ENCODE data around the gene ACTR8. TPM values are rescaled to one million over a fixed set of nuclear protein-coding genes. Genes with fewer than 3 reads are reported as not detected.
"Not testable (repeated sequence)": the region's sequence is repeated elsewhere in the genome, so short reads cannot be mapped to it uniquely, and the experiment has no call there.

Gene ACTR8, protein sequence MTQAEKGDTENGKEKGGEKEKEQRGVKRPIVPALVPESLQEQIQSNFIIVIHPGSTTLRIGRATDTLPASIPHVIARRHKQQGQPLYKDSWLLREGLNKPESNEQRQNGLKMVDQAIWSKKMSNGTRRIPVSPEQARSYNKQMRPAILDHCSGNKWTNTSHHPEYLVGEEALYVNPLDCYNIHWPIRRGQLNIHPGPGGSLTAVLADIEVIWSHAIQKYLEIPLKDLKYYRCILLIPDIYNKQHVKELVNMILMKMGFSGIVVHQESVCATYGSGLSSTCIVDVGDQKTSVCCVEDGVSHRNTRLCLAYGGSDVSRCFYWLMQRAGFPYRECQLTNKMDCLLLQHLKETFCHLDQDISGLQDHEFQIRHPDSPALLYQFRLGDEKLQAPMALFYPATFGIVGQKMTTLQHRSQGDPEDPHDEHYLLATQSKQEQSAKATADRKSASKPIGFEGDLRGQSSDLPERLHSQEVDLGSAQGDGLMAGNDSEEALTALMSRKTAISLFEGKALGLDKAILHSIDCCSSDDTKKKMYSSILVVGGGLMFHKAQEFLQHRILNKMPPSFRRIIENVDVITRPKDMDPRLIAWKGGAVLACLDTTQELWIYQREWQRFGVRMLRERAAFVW
- total RNA-seq, result 10 to 100 TPM; 26.0 to 28.9 TPM

- intact Hi-C loops (cut with DNase I, micrococcal nuclease), result loop anchor here (1.0 to 10.0 kb wide), 6 partner anchors 9 to 1197 kb away; partner anchors contain the start of genes SELENOK (in 2 of the 2), DCP1A (in 1 of the 2), GNL3 (in 1 of the 2) and PBRM1 (in 1 of the 2)
- Mint-ChIP-seq H3K4me3 (peak within 1 kb of the TSS; percentile 100), H3K36me3 (ENCODE audit: low read depth) (peaks cover 37% of the 10 kb centered on the region), H3K27me3 (no peaks in the 10 kb centered on the region), H3K27ac (peak within 1 kb of the TSS; percentile 99), H3K9me3 (ENCODE audit: low read depth) (no peaks in the 10 kb centered on the region), H3K4me1 (peaks cover 20% of the 10 kb centered on the region)
- DNase-seq, result peak; percentile 90
- peak; percentile 92 for ATAC-seq
- CTCF ChIA-PET, result interaction anchor here (0.7 to 1.0 kb wide), 3 partner anchors 10 to 726 kb away, joined by 3 to 5 read pairs (median 3); partner anchors contain the start of gene SELENOK
- POLR2A ChIA-PET, result interaction anchor here (1.0 kb wide), 1 partner anchor 9 kb away, joined by 5 read pairs; no protein-coding TSS in a partner anchor
These were observed at the start of gene ACTR8 for GRCh38 chr3:53881691-53882593. Gene ACTR8, minus strand, starts transcription at chr3:53882152. Its CDS starts 51 bp downstream, at chr3:53882101.

DNA sequence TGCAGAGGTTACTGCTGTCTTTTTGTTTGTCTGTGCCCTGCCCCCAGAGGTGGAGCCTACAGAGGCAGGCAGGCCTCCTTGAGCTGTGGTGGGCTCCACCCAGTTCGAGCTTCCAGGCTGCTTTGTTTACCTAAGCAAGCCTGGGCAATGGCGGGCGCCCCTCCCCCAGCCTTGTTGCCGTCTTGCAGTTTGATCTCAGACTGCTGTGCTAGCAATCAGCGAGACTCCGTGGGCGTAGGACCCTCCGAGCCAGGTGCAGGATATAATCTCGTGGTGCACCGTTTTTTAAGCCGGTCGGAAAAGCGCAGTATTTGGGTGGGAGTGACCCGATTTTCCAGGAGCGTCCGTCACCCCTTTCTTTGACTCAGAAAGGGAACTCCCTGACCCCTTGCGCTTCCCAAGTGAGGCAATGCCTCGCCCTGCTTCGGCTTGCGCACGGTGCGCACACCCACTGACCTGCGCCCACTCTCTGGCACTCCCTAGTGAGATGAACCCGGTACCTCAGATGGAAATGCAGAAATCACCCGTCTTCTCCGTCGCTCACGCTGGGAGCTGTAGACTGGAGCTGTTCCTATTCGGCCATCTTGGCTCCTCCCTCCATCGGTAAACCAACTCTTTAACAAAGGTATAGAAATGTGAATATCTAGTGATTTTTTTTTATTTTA is 45.4 kb upstream of the ACTR8 start:
- H3K4me1 Mint-ChIP-seq; CTCF ChIA-PET; ATAC-seq; H3K4me3 Mint-ChIP-seq; DNase-seq; H3K36me3 Mint-ChIP-seq (ENCODE audit: low read depth); H3K9me3 Mint-ChIP-seq (ENCODE audit: low read depth); intact Hi-C loops (cut with DNase I, micrococcal nuclease); POLR2A ChIA-PET; H3K27ac Mint-ChIP-seq: not testable (repeated sequence)
- H3K27me3 Mint-ChIP-seq, result peaks cover 13% of the 10 kb centered on the region

DNA sequence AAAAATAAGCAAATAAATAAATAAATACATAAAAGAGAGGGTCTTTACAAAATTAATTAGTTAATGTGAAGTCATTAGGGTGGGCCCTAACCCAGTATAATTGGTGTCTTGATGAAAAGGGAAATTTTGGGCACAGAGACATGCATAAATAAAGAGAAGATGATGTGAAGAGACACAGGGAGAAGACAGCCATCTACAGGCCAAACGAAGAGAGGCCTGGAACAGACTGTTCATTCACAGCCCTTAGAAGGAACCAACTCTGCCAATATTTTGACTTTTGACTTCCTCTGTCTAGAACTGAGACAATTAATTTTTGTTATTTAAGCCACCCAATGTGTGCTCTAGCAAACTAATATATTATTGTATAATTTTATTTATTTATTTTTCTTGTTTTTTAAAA is 39.3 kb upstream of the ACTR8 start:
- ATAC-seq (no peak), DNase-seq (no peak)
- Mint-ChIP-seq H3K4me3 (no peak overlapping the region), H3K27ac (no peak overlapping the region), H3K9me3 (ENCODE audit: low read depth) (peaks cover 7% of the 10 kb centered on the region), H3K36me3 (ENCODE audit: low read depth) (no peaks in the 10 kb centered on the region), H3K27me3 (peaks cover 30% of the 10 kb centered on the region), H3K4me1 (no peaks in the 10 kb centered on the region)
- intact Hi-C loops (cut with DNase I, micrococcal nuclease), result no loop called here
- ChIA-PET POLR2A (no interaction called here), CTCF (no interaction called here)

- DNase-seq, result no peak
- peaks cover 7% of the 10 kb centered on the region for H3K9me3 Mint-ChIP-seq (ENCODE audit: low read depth)
- POLR2A ChIA-PET, result no interaction called here
- intact Hi-C loops (cut with DNase I, micrococcal nuclease), result no loop called here
- H3K4me1 Mint-ChIP-seq, result no peaks in the 10 kb centered on the region
- no peak overlapping the region for H3K4me3 Mint-ChIP-seq
- ATAC-seq, result no peak
- no peaks in the 10 kb centered on the region for H3K36me3 Mint-ChIP-seq (ENCODE audit: low read depth)
- peaks cover 30% of the 10 kb centered on the region for H3K27me3 Mint-ChIP-seq
- H3K27ac Mint-ChIP-seq, result no peak overlapping the region
- CTCF ChIA-PET, result no interaction called here
These were observed 37.8 kb upstream of the ACTR8 start for GRCh38 chr3:53919741-53920140.

DNA sequence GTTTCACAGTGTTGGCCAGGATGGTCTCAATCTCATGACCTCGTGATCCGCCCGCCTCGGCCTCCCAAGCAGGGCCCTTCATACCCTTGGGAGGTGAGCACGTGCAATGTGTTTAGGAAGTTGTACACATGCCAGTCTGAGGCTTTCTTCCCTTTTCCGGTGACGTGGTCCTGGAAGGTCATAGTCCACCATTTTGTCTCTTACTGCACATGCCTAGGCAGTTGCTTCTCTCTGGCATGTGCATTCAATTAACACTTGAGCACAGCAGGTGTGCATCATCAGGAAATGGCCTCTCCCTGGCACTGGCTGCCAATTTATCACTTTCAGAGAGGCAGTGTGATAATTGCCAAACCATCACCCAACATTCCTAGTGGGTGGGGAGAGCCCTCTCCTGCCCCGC is 31.4 kb upstream of the ACTR8 start:
- peaks cover 39% of the 10 kb centered on the region for H3K27me3 Mint-ChIP-seq

DNA sequence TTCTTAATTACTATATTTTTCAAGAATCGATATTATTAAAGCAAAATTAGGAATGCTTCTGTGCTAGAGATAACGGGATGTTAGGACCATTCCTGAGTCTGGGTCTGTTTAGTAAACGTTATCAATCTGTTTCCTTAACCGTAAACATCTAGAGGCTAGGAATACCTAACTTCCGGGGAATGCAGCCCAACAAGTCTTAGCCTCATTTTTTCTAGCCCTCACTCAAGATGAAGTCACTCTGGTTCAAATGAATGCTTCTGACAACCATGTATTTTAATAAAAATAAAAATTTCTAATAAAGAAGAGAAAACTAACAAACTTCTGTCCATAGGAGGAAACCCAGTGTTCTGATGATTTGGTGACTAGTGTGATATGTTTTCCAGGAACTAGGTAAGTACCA is 20.8 kb upstream of the ACTR8 start:
- CTCF ChIA-PET, result no interaction called here
- no peaks in the 10 kb centered on the region for H3K4me1 Mint-ChIP-seq

More for the DNA sequence above, 31.4 kb upstream of the ACTR8 start:
- Mint-ChIP-seq H3K27ac (no peak overlapping the region), H3K4me3 (no peak overlapping the region), H3K4me1 (no peaks in the 10 kb centered on the region), H3K36me3 (ENCODE audit: low read depth) (no peaks in the 10 kb centered on the region), H3K9me3 (ENCODE audit: low read depth) (no peaks in the 10 kb centered on the region)
- no peak for ATAC-seq
- POLR2A ChIA-PET, result no interaction called here
- CTCF ChIA-PET, result no interaction called here
- intact Hi-C loops (cut with DNase I, micrococcal nuclease), result no loop called here
- no peak for DNase-seq

GRCh38 chr3:53902067-53902466 is 20.1 kb upstream of the ACTR8 start:
- Mint-ChIP-seq H3K4me1 (no peaks in the 10 kb centered on the region), H3K36me3 (ENCODE audit: low read depth) (peaks cover 3% of the 10 kb centered on the region), H3K4me3 (no peak overlapping the region), H3K9me3 (ENCODE audit: low read depth) (peaks cover 6% of the 10 kb centered on the region), H3K27me3 (peaks cover 32% of the 10 kb centered on the region), H3K27ac (no peak overlapping the region)
- ATAC-seq (no peak), DNase-seq (no peak)
- intact Hi-C loops (cut with DNase I, micrococcal nuclease), result no loop called here
- ChIA-PET CTCF (no interaction called here), POLR2A (no interaction called here)

More for the DNA sequence above, 20.8 kb upstream of the ACTR8 start:
- POLR2A ChIA-PET, result no interaction called here
- Mint-ChIP-seq H3K9me3 (ENCODE audit: low read depth) (peaks cover 6% of the 10 kb centered on the region), H3K27me3 (peaks cover 30% of the 10 kb centered on the region), H3K36me3 (ENCODE audit: low read depth) (peaks cover 3% of the 10 kb centered on the region), H3K27ac (no peak overlapping the region), H3K4me3 (no peak overlapping the region)
- no peak for DNase-seq
- no peak for ATAC-seq
- intact Hi-C loops (cut with DNase I, micrococcal nuclease), result no loop called here

GRCh38 chr3:53900666-53901331 is 18.8 kb upstream of the ACTR8 start:
- POLR2A ChIA-PET, result no interaction called here
- no peak for ATAC-seq

DNA sequence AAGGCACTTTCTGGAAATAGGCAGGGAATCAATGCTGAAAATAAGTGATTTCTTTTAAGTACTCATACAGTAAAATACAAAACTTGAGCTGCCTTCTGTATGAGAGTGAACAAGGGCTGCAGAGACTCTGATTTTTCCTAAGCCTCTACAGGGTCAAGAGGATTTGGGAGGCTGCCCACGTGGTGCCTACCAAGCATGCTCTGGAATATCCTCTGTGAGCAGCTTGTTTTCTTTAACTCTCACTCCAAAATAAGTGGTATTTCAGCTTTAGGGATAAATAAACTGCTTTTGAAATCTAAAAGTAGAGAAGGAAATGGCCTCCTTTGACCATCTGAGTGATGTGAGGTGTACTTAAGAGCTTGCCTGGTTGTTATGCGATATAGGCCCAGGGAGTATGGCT is 17.8 kb upstream of the ACTR8 start:
- Mint-ChIP-seq H3K4me1 (no peaks in the 10 kb centered on the region), H3K27me3 (peaks cover 21% of the 10 kb centered on the region), H3K27ac (no peak overlapping the region), H3K4me3 (no peak overlapping the region), H3K36me3 (ENCODE audit: low read depth) (no peaks in the 10 kb centered on the region), H3K9me3 (ENCODE audit: low read depth) (no peaks in the 10 kb centered on the region)
- ATAC-seq, result no peak
- ChIA-PET POLR2A (no interaction called here), CTCF (interaction anchor here (1.0 to 1.2 kb wide), 2 partner anchors 8 to 11 kb away, joined by 3 to 4 read pairs; partner anchors contain the start of gene SELENOK)
- no peak for DNase-seq
- intact Hi-C loops (cut with DNase I, micrococcal nuclease), result no loop called here

More at GRCh38 chr3:53900666-53901331, 18.8 kb upstream of the ACTR8 start:
- Mint-ChIP-seq H3K27ac (no peak overlapping the region), H3K4me1 (no peaks in the 10 kb centered on the region), H3K4me3 (no peak overlapping the region), H3K9me3 (ENCODE audit: low read depth) (no peaks in the 10 kb centered on the region), H3K36me3 (ENCODE audit: low read depth) (no peaks in the 10 kb centered on the region), H3K27me3 (peaks cover 25% of the 10 kb centered on the region)
- no peak for DNase-seq
- CTCF ChIA-PET, result interaction anchor here (0.5 to 1.2 kb wide), 3 partner anchors 9 to 18 kb away, joined by 3 to 6 read pairs (median 4); partner anchors contain the start of gene SELENOK
- intact Hi-C loops (cut with DNase I, micrococcal nuclease), result no loop called here

GRCh38 chr3:53892286-53892637 is 10.3 kb upstream of the ACTR8 start:
- POLR2A ChIA-PET, result interaction anchor here (1.2 kb wide), 1 partner anchor 545 kb away, joined by 7 read pairs; the partner anchor contains the start of gene DCP1A
- peak overlapping the region; percentile 85 for H3K4me3 Mint-ChIP-seq
- H3K27ac Mint-ChIP-seq, result peak overlapping the region; percentile 95
- ATAC-seq, result no peak
- peaks cover 25% of the 10 kb centered on the region for H3K36me3 Mint-ChIP-seq (ENCODE audit: low read depth)
- no peaks in the 10 kb centered on the region for H3K9me3 Mint-ChIP-seq (ENCODE audit: low read depth)
- intact Hi-C loops (cut with DNase I, micrococcal nuclease), result loop anchor here in 1 of 2 experiments (5.0 kb wide), 1 partner anchor 635 kb away; the partner anchor contains the start of gene TKT
- peaks cover 43% of the 10 kb centered on the region for H3K4me1 Mint-ChIP-seq
- DNase-seq, result no peak
- peaks cover 9% of the 10 kb centered on the region for H3K27me3 Mint-ChIP-seq
- CTCF ChIA-PET, result interaction anchor here (0.6 to 1.4 kb wide), 3 partner anchors 8 to 142 kb away, joined by 3 to 5 read pairs (median 4); no protein-coding TSS in a partner anchor

Data from activated CD4-positive, alpha-beta T cell treated with anti-CD3 and anti-CD28 coated beads for 36 hours (primary cell).